Fibroblast of lung (primary cell): ENCODE measurements around the gene VTI1A. TPM values are rescaled to one million over a fixed set of nuclear protein-coding genes. Genes with fewer than 3 reads are reported as not detected.

Experiments used
- DNase-seq, 2 donors: peaks; one replicate each; pipeline versions ENCODE4 v3.0.0 to v3.0.0-alpha.2; 2010; ENCODE audit warnings: low read depth in 2 of 2
- H2AFZ ChIP-seq: 2 replicates; pipeline ENCODE4 v1.5.1; 2012; ENCODE audit warnings: low read length, control low read depth, inconsistent platforms
- H3K27ac ChIP-seq: 2 replicates; pipeline ENCODE4 v1.5.1; 2011; ENCODE audit warnings: low read length, control low read depth; ENCODE audit not compliant: insufficient read depth
- H3K27me3 ChIP-seq: 2 replicates; pipeline ENCODE4 v1.5.1; 2011; ENCODE audit warnings: mild to moderate bottlenecking, low read length; ENCODE audit not compliant: control insufficient read depth, insufficient read depth
- H3K36me3 ChIP-seq: 2 replicates; pipeline ENCODE4 v1.5.1; 2011; ENCODE audit warnings: low read length; ENCODE audit not compliant: control insufficient read depth, insufficient read depth
- H3K4me1 ChIP-seq: 2 replicates; pipeline ENCODE4 v1.5.1; 2011; ENCODE audit warnings: low read length; ENCODE audit not compliant: control insufficient read depth, insufficient read depth; ENCODE audit errors: extremely low read depth
- H3K4me2 ChIP-seq: 2 replicates; pipeline ENCODE4 v1.5.1; 2011; ENCODE audit warnings: low read length, control low read depth; ENCODE audit not compliant: insufficient read depth; ENCODE audit errors: extremely low read depth
- H3K4me3 ChIP-seq, 4 experiments: fragments of 200-600 bp in 1 of 4; sonication (generic) in 1 of 4; replicated peaks in 1 of 4; 2 replicates each; pipeline ENCODE4 v1.5.1; 2011 to 2016; ENCODE audit warnings: low read length in 4 of 4, low read depth in 3 of 4, mild to moderate bottlenecking in 3 of 4, control low read depth in 2 of 4, inconsistent platforms in 1 of 4, mixed read lengths in 1 of 4; ENCODE audit not compliant: insufficient read depth in 1 of 4; ENCODE audit errors: control extremely low read depth in 1 of 4
- H3K79me2 ChIP-seq: 2 replicates; pipeline ENCODE4 v1.5.1; 2012; ENCODE audit warnings: mild to moderate bottlenecking, low read length, inconsistent platforms; ENCODE audit not compliant: control insufficient read depth, insufficient read depth
- H3K9ac ChIP-seq: 2 replicates; pipeline ENCODE4 v1.5.1; 2011; ENCODE audit warnings: mild to moderate bottlenecking, low read length, control low read depth; ENCODE audit not compliant: insufficient read depth
- H3K9me3 ChIP-seq: 2 replicates; pipeline ENCODE4 v1.5.1; 2012; ENCODE audit warnings: low read depth, low read length; ENCODE audit not compliant: control insufficient read depth, insufficient read depth
- H4K20me1 ChIP-seq: 2 replicates; pipeline ENCODE4 v1.5.1; 2011; ENCODE audit warnings: low read length; ENCODE audit not compliant: control insufficient read depth, insufficient read depth; ENCODE audit errors: extremely low read depth
- CTCF ChIP-seq, 2 donors: IDR thresholded peaks in 1 of 2; conservative IDR thresholded peaks in 1 of 2; 1 replicate in 1 of 2; 2 replicates in 1 of 2; pipeline ENCODE4 v1.5.1; 2011 to 2012; ENCODE audit warnings: low read length in 2 of 2, control low read depth in 1 of 2, inconsistent platforms in 1 of 2, low read depth in 1 of 2, mild to moderate bottlenecking in 1 of 2
- EZH2 ChIP-seq: IDR thresholded peaks from 2 replicates; pipeline ENCODE4 v1.5.1; 2012; ENCODE audit warnings: low read length, control low read depth, mild to moderate bottlenecking; ENCODE audit errors: missing control alignments
- polyA plus RNA-seq, 2 donors: library from polyadenylated mRNA; depleted of rRNA in 1 of 2; stranded (reverse) in 1 of 2; unstranded in 1 of 2; fragments of >200 nt; gene quantifications; 2 replicates each; pipeline ENCODE4 v1.2.1, GENCODE V29; 2011 to 2012; ENCODE audit warnings: missing spikeins in 1 of 2
- total RNA-seq: library from RNA; depleted of rRNA; stranded (reverse); fragments of >200 nt; gene quantifications from 2 replicates; pipeline ENCODE4 v1.2.1, GENCODE V29; 2014

The VTI1A gene
- total and polyA plus RNA-seq, 2 donors (not counting 1 experiment from before 2014, with no cell fraction given): 19.1 to 30.9 TPM

DNA sequence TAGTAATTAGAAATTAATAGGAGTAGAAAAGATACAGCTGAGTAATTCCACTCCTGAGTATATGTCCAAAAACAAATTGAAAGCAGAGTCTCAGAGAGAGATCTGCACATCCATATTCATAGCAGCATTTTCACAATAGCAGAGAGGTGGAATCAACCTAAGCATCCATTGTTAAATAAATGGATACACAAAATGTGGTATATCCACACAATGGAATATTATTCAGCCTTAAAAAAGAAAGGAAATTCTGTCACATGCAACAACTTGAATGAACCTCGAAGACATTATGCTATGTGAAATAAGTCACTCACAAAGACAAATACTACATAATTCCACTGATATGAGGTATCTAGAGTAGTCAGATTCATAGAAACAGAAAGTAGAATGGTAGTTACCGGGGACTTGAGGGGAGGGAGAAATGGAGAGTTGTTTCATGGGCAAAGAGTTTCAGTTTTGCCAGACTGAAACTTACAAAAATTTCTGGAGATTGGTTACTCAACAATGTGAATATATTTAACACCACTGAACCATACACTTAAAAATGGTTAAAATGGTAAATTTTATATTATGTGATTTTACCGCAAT lies 18.4 kb downstream of the VTI1A start:
- H3K9me3 ChIP-seq: no peaks in the 10 kb centered on the region
- H3K27ac ChIP-seq: no peak overlapping the region
- H2AFZ ChIP-seq: no peak overlapping the region
- no peaks in the 10 kb centered on the region for H3K36me3 ChIP-seq
- H3K4me3 ChIP-seq: no peak overlapping the region
- no peaks in the 10 kb centered on the region for H3K27me3 ChIP-seq
- no peak overlapping the region for H3K4me2 ChIP-seq
- peaks cover 2% of the 10 kb centered on the region for H4K20me1 ChIP-seq
- H3K9ac ChIP-seq: no peak overlapping the region
- DNase-seq: no peak
- no peaks in the 10 kb centered on the region for H3K79me2 ChIP-seq
- TF ChIP-seq CTCF (conservative IDR thresholded peaks at IDR 0.05 in 1 of 2, IDR thresholded peaks at IDR 0.05 in 1 of 2; ENCODE audit: low read depth in 1 of 2, low read length in 2 of 2) (no peak), EZH2 (no peak)
- no peaks in the 10 kb centered on the region for H3K4me1 ChIP-seq

DNA sequence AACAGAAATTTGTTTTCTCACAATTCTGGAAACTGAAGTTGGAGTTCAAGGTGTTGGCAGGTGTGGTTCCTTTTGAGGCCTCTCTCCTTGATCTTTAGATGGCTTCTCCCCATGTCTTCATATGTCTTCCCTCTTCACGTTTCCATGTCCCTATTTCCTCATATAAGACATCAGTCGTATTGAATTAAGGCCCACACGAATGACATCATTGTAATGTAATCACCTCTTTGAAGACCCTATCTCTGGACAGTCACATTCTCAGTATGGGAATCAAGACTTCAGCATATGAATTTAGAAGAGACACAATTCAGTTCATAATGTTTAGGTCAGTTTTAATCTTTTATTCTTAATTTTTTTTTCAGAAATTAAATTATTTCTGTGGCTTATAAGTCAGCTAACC lies 19.8 kb downstream of the VTI1A start:
- Histone ChIP-seq H2AFZ (no peak overlapping the region), H3K4me1 (no peaks in the 10 kb centered on the region), H3K79me2 (no peaks in the 10 kb centered on the region), H3K27ac (no peak overlapping the region), H4K20me1 (peaks cover 2% of the 10 kb centered on the region), H3K27me3 (no peaks in the 10 kb centered on the region), H3K9ac (no peak overlapping the region), H3K4me3 (no peak overlapping the region), H3K9me3 (no peaks in the 10 kb centered on the region), H3K36me3 (no peaks in the 10 kb centered on the region), H3K4me2 (no peak overlapping the region)
- DNase-seq: no peak
- TF ChIP-seq CTCF (conservative IDR thresholded peaks at IDR 0.05 in 1 of 2, IDR thresholded peaks at IDR 0.05 in 1 of 2; ENCODE audit: low read depth in 1 of 2, low read length in 2 of 2) (no peak), EZH2 (no peak)

DNA sequence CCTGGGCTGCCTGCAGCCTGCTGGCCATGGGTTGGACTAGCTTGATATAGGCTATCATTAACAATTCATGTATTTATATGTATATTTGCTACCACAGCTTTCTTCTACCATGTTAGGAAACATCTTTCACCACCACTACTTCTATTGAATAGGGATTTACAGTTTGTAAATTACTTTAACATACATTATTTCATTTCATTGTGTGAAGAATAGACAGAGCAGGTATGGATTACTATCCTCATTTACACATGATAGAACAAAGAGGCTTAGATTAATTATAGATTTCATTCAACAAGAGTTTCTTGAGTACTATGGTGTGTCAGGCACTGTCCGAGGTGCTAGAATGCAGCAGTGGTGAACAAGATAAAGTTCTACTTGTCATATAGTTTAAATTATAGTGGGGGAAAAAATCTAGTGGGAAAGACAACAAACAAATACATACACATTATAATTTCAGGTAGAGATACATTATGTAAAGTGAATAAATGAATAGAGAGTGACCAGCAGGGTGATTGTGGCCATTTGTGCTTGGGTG lies 20.6 kb downstream of the VTI1A start:
- TF ChIP-seq EZH2: no peak
- no peak for TF ChIP-seq CTCF (conservative IDR thresholded peaks at IDR 0.05 in 1 of 2, IDR thresholded peaks at IDR 0.05 in 1 of 2; ENCODE audit: low read depth in 1 of 2, low read length in 2 of 2)
- no peaks in the 10 kb centered on the region for H3K9me3 ChIP-seq
- H4K20me1 ChIP-seq: peaks cover 2% of the 10 kb centered on the region
- no peak for DNase-seq
- H3K4me2 ChIP-seq: no peak overlapping the region
- H3K27me3 ChIP-seq: no peaks in the 10 kb centered on the region
- H3K4me3 ChIP-seq: no peak overlapping the region
- H3K4me1 ChIP-seq: no peaks in the 10 kb centered on the region
- no peaks in the 10 kb centered on the region for H3K36me3 ChIP-seq
- H3K79me2 ChIP-seq: no peaks in the 10 kb centered on the region
- no peak overlapping the region for H2AFZ ChIP-seq
- no peak overlapping the region for H3K9ac ChIP-seq
- no peak overlapping the region for H3K27ac ChIP-seq
